GM23338 (cell line): Measurements from ENCODE around the gene UNKL. TPM values are rescaled to one million over a fixed set of nuclear protein-coding genes. Genes with fewer than 3 reads are reported as not detected.

Experiments
- ATAC-seq: fragments of 200-7000 bp; cut with Tn5 transposase; 3 replicates; pipeline ENCODE4 v1.9.1; 2020
- DNase-seq: peaks from one replicate; pipeline ENCODE4 v3.0.0-alpha.2; 2015; ENCODE audit warnings: low spot score
- H2AFZ ChIP-seq: fragments of 200-600 bp; sonication (generic); 2 replicates; pipeline ENCODE4 v1.8.0; 2016; ENCODE audit warnings: antibody characterized with exemption, mild to moderate bottlenecking, moderate library complexity
- H3F3A ChIP-seq: fragments of 200-600 bp; sonication (generic); replicated peaks from 2 replicates; pipeline ENCODE4 v1.8.0; 2017; ENCODE audit warnings: antibody characterized with exemption, mixed run types, low read depth
- H3K27ac ChIP-seq: fragments of 200-600 bp; sonication (generic); 2 replicates; pipeline ENCODE4 v1.6.1; 2016; ENCODE audit warnings: low read depth
- H3K27me3 ChIP-seq: fragments of 200-600 bp; sonication (generic); 2 replicates; pipeline ENCODE4 v1.8.0; 2016; ENCODE audit warnings: mild to moderate bottlenecking, mixed run types, moderate library complexity; ENCODE audit not compliant: insufficient read depth
- H3K36me3 ChIP-seq: fragments of 200-600 bp; sonication (generic); 2 replicates; pipeline ENCODE4 v1.8.0; 2016; ENCODE audit warnings: mild to moderate bottlenecking; ENCODE audit not compliant: insufficient read depth
- H3K4me1 ChIP-seq: fragments of 200-600 bp; sonication (generic); 2 replicates; pipeline ENCODE4 v1.8.0; 2016; ENCODE audit warnings: mild to moderate bottlenecking, moderate library complexity; ENCODE audit not compliant: insufficient read depth
- H3K4me2 ChIP-seq: fragments of 200-600 bp; sonication (generic); 2 replicates; pipeline ENCODE4 v1.7.1; 2017; ENCODE audit warnings: mixed run types
- H3K4me3 ChIP-seq: fragments of 200-600 bp; sonication (generic); 2 replicates; pipeline ENCODE4 v1.6.1; 2016; ENCODE audit warnings: mixed run types
- H3K79me2 ChIP-seq: fragments of 200-600 bp; sonication (generic); replicated peaks from 2 replicates; pipeline ENCODE4 v1.8.0; 2017; ENCODE audit warnings: mild to moderate bottlenecking; ENCODE audit not compliant: insufficient read depth
- H3K9me2 ChIP-seq: fragments of 200-600 bp; sonication (generic); 2 replicates; pipeline ENCODE4 v1.8.0; 2017; ENCODE audit not compliant: insufficient read depth
- H4K20me1 ChIP-seq: fragments of 200-600 bp; sonication (generic); replicated peaks from 2 replicates; pipeline ENCODE4 v1.8.0; 2017; ENCODE audit warnings: mild to moderate bottlenecking; ENCODE audit not compliant: insufficient read depth
- H3K27ac Mint-ChIP-seq: 2 replicates; pipeline ENCODE4 v1.8.0; 2020; ENCODE audit warnings: inconsistent platforms, mild to moderate bottlenecking, moderate library complexity, mixed read lengths
- H3K27me3 Mint-ChIP-seq: 3 replicates; pipeline ENCODE4 v1.8.0; 2022; ENCODE audit warnings: low read depth, mild to moderate bottlenecking, moderate library complexity, mixed read lengths, inconsistent platforms; ENCODE audit not compliant: insufficient read depth, poor library complexity
- H3K36me3 Mint-ChIP-seq: 3 replicates; pipeline ENCODE4 v1.8.0; 2021; ENCODE audit warnings: low read depth, mild to moderate bottlenecking, inconsistent platforms, moderate library complexity, mixed read lengths
- H3K4me1 Mint-ChIP-seq: 3 replicates; pipeline ENCODE4 v1.8.0; 2020; ENCODE audit warnings: mild to moderate bottlenecking, inconsistent platforms, mixed read lengths
- H3K4me3 Mint-ChIP-seq: 3 replicates; pipeline ENCODE4 v1.8.0; 2021; ENCODE audit warnings: moderate library complexity, mild to moderate bottlenecking, inconsistent platforms, mixed read lengths
- H3K9me3 Mint-ChIP-seq: 3 replicates; pipeline ENCODE4 v1.8.0; 2020; ENCODE audit warnings: moderate library complexity, mild to moderate bottlenecking, inconsistent platforms, mixed read lengths
- CREB1 ChIP-seq: fragments of 250-450 bp; sonication (Bioruptor Pico); IDR thresholded peaks from 2 replicates; pipeline ENCODE4 v1.5.0; 2020; ENCODE audit warnings: low read depth, mild to moderate bottlenecking, moderate library complexity
- EZH2 ChIP-seq: fragments of 200-600 bp; sonication (generic); IDR thresholded peaks from one replicate; pipeline ENCODE4 v1.8.0; 2017; ENCODE audit warnings: antibody characterized with exemption, mild to moderate bottlenecking, low read depth; ENCODE audit not compliant: unreplicated experiment
- EZH2phosphoT487 ChIP-seq: fragments of 200-600 bp; sonication (generic); IDR thresholded peaks from one replicate; pipeline ENCODE4 v1.8.1; 2018; ENCODE audit warnings: antibody characterized with exemption; ENCODE audit not compliant: unreplicated experiment
- JUNB ChIP-seq: IDR thresholded peaks from one replicate; pipeline ENCODE4 v1.6.1; 2016; ENCODE audit warnings: antibody characterized with exemption; ENCODE audit not compliant: unreplicated experiment
- NANOG ChIP-seq: IDR thresholded peaks from 2 replicates; pipeline ENCODE4 v1.6.1; 2016; ENCODE audit warnings: antibody characterized with exemption, borderline replicate concordance
- POLR2AphosphoS5 ChIP-seq: IDR thresholded peaks from 2 replicates; pipeline ENCODE4 v1.6.1; 2016; ENCODE audit warnings: antibody characterized with exemption, low read depth
- STAT1 ChIP-seq: IDR thresholded peaks from one replicate; pipeline ENCODE4 v1.6.1; 2016; ENCODE audit warnings: antibody characterized with exemption; ENCODE audit not compliant: unreplicated experiment
- ZNF114 ChIP-seq: fragments of 250-450 bp; sonication (Bioruptor Pico); IDR thresholded peaks from 2 replicates; pipeline ENCODE4 v1.5.0; 2020; ENCODE audit warnings: mild to moderate bottlenecking, moderate library complexity
- ZNF331 ChIP-seq: fragments of 250-450 bp; sonication (Bioruptor Pico); IDR thresholded peaks from 2 replicates; pipeline ENCODE4 v1.5.0; 2020; ENCODE audit warnings: low read depth, mild to moderate bottlenecking, moderate library complexity
- polyA plus RNA-seq: library from polyadenylated mRNA; unstranded; fragments of >200 nt; fragmentation: Nextera tagmentation; extraction: Ambion mirVana; gene quantifications from 2 replicates; pipeline ENCODE4 v1.2.1, GENCODE V29; 2016
- total RNA-seq: library from RNA; depleted of rRNA; stranded (reverse); fragments of >200 nt; shearing (Covaris generic); gene quantifications from 2 replicates; pipeline ENCODE4 v1.2.3, GENCODE V29; 2014
- TF ChIP-seq, protein P1 (sequence below): fragments of 250-450 bp; sonication (Bioruptor Pico); IDR thresholded peaks from 2 replicates; pipeline ENCODE4 v1.5.0; 2020; ENCODE audit warnings: mild to moderate bottlenecking, moderate library complexity
- TF ChIP-seq, protein P2 (sequence below): IDR thresholded peaks from 2 replicates; pipeline ENCODE4 v1.6.1; 2016; ENCODE audit warnings: antibody characterized with exemption
- TF ChIP-seq, protein P3 (sequence below), 2 experiments: fragments of 200-600 bp in 1 of 2; sonication (generic) in 1 of 2; conservative IDR thresholded peaks; 2 replicates each; pipeline versions ENCODE4 v1.5.1 to v1.6.1; 2016 to 2017; ENCODE audit warnings: antibody characterized with exemption in 2 of 2, low read depth in 2 of 2, mild to moderate bottlenecking in 2 of 2, moderate library complexity in 1 of 2
- TF ChIP-seq, protein P4 (sequence below): IDR thresholded peaks from one replicate; pipeline ENCODE4 v1.6.1; 2018; ENCODE audit warnings: antibody characterized with exemption; ENCODE audit not compliant: unreplicated experiment

The UNKL gene
- total and polyA plus RNA-seq, 2 experiments from 2014 or later: 16.7 to 28.7 TPM

DNA sequence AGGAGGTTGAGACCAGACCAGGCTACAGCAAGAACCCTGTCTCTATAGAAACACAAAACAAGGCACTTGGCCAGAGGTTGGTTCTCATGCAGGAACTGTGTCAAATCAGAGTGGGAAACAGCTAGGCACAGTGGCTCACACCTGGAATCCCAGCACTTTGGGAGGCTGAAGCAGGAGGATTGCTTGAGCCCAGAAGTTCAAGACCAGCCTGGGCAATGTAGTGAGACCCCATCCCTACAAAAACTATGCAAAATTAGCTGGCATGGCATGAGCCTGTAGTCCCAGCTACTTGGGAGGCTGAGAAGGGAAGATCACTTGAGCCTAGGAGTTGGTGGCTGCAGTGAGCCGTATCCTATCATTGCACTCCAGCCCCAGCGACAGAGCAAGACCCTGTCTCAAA lies 1.7 kb downstream of the UNKL start:
- DNase-seq (no peak), ATAC-seq (no peak)
- Histone ChIP-seq H3K9me2 (no peaks in the 10 kb centered on the region), H3K27ac (no peak overlapping the region), H3K27me3 (no peaks in the 10 kb centered on the region), H4K20me1 (peaks cover 13% of the 10 kb centered on the region), H3F3A (peaks cover 8% of the 10 kb centered on the region; the same call in 1 of the 2 replicates), H3K4me3 (no peak overlapping the region), H3K36me3 (no peaks in the 10 kb centered on the region), H3K79me2 (peaks cover 24% of the 10 kb centered on the region), H3K4me1 (no peaks in the 10 kb centered on the region), H2AFZ (no peak overlapping the region), H3K4me2 (no peak overlapping the region)
- TF ChIP-seq ZNF114 (CRISPR knock-in tag): no peak
- no peak for TF ChIP-seq EZH2
- TF ChIP-seq CREB1 (CRISPR knock-in tag): no peak
- TF ChIP-seq POLR2AphosphoS5: no peak
- TF ChIP-seq JUNB: no peak
- TF ChIP-seq STAT1: no peak
- TF ChIP-seq, protein P1, sequence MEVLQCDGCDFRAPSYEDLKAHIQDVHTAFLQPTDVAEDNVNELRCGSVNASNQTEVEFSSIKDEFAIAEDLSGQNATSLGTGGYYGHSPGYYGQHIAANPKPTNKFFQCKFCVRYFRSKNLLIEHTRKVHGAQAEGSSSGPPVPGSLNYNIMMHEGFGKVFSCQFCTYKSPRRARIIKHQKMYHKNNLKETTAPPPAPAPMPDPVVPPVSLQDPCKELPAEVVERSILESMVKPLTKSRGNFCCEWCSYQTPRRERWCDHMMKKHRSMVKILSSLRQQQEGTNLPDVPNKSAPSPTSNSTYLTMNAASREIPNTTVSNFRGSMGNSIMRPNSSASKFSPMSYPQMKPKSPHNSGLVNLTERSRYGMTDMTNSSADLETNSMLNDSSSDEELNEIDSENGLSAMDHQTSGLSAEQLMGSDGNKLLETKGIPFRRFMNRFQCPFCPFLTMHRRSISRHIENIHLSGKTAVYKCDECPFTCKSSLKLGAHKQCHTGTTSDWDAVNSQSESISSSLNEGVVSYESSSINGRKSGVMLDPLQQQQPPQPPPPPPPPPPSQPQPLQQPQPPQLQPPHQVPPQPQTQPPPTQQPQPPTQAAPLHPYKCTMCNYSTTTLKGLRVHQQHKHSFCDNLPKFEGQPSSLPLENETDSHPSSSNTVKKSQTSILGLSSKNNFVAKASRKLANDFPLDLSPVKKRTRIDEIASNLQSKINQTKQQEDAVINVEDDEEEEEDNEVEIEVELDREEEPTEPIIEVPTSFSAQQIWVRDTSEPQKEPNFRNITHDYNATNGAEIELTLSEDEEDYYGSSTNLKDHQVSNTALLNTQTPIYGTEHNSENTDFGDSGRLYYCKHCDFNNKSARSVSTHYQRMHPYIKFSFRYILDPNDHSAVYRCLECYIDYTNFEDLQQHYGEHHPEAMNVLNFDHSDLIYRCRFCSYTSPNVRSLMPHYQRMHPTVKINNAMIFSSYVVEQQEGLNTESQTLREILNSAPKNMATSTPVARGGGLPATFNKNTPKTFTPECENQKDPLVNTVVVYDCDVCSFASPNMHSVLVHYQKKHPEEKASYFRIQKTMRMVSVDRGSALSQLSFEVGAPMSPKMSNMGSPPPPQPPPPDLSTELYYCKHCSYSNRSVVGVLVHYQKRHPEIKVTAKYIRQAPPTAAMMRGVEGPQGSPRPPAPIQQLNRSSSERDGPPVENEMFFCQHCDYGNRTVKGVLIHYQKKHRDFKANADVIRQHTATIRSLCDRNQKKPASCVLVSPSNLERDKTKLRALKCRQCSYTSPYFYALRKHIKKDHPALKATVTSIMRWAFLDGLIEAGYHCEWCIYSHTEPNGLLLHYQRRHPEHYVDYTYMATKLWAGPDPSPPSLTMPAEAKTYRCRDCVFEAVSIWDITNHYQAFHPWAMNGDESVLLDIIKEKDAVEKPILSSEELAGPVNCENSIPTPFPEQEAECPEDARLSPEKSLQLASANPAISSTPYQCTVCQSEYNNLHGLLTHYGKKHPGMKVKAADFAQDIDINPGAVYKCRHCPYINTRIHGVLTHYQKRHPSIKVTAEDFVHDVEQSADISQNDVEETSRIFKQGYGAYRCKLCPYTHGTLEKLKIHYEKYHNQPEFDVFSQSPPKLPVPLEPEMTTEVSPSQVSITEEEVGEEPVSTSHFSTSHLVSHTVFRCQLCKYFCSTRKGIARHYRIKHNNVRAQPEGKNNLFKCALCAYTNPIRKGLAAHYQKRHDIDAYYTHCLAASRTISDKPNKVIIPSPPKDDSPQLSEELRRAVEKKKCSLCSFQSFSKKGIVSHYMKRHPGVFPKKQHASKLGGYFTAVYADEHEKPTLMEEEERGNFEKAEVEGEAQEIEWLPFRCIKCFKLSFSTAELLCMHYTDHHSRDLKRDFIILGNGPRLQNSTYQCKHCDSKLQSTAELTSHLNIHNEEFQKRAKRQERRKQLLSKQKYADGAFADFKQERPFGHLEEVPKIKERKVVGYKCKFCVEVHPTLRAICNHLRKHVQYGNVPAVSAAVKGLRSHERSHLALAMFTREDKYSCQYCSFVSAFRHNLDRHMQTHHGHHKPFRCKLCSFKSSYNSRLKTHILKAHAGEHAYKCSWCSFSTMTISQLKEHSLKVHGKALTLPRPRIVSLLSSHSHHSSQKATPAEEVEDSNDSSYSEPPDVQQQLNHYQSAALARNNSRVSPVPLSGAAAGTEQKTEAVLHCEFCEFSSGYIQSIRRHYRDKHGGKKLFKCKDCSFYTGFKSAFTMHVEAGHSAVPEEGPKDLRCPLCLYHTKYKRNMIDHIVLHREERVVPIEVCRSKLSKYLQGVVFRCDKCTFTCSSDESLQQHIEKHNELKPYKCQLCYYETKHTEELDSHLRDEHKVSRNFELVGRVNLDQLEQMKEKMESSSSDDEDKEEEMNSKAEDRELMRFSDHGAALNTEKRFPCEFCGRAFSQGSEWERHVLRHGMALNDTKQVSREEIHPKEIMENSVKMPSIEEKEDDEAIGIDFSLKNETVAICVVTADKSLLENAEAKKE (CRISPR knock-in tag): no peak
- TF ChIP-seq, protein P2, sequence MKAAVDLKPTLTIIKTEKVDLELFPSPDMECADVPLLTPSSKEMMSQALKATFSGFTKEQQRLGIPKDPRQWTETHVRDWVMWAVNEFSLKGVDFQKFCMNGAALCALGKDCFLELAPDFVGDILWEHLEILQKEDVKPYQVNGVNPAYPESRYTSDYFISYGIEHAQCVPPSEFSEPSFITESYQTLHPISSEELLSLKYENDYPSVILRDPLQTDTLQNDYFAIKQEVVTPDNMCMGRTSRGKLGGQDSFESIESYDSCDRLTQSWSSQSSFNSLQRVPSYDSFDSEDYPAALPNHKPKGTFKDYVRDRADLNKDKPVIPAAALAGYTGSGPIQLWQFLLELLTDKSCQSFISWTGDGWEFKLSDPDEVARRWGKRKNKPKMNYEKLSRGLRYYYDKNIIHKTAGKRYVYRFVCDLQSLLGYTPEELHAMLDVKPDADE: no peak
- TF ChIP-seq ZNF331 (CRISPR knock-in tag): no peak
- no peak for TF ChIP-seq NANOG
- TF ChIP-seq, protein P3, sequence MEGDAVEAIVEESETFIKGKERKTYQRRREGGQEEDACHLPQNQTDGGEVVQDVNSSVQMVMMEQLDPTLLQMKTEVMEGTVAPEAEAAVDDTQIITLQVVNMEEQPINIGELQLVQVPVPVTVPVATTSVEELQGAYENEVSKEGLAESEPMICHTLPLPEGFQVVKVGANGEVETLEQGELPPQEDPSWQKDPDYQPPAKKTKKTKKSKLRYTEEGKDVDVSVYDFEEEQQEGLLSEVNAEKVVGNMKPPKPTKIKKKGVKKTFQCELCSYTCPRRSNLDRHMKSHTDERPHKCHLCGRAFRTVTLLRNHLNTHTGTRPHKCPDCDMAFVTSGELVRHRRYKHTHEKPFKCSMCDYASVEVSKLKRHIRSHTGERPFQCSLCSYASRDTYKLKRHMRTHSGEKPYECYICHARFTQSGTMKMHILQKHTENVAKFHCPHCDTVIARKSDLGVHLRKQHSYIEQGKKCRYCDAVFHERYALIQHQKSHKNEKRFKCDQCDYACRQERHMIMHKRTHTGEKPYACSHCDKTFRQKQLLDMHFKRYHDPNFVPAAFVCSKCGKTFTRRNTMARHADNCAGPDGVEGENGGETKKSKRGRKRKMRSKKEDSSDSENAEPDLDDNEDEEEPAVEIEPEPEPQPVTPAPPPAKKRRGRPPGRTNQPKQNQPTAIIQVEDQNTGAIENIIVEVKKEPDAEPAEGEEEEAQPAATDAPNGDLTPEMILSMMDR (conservative IDR thresholded peaks at IDR 0.05; ENCODE audit: low read depth in 2 of 2): no peak
- TF ChIP-seq, protein P4, sequence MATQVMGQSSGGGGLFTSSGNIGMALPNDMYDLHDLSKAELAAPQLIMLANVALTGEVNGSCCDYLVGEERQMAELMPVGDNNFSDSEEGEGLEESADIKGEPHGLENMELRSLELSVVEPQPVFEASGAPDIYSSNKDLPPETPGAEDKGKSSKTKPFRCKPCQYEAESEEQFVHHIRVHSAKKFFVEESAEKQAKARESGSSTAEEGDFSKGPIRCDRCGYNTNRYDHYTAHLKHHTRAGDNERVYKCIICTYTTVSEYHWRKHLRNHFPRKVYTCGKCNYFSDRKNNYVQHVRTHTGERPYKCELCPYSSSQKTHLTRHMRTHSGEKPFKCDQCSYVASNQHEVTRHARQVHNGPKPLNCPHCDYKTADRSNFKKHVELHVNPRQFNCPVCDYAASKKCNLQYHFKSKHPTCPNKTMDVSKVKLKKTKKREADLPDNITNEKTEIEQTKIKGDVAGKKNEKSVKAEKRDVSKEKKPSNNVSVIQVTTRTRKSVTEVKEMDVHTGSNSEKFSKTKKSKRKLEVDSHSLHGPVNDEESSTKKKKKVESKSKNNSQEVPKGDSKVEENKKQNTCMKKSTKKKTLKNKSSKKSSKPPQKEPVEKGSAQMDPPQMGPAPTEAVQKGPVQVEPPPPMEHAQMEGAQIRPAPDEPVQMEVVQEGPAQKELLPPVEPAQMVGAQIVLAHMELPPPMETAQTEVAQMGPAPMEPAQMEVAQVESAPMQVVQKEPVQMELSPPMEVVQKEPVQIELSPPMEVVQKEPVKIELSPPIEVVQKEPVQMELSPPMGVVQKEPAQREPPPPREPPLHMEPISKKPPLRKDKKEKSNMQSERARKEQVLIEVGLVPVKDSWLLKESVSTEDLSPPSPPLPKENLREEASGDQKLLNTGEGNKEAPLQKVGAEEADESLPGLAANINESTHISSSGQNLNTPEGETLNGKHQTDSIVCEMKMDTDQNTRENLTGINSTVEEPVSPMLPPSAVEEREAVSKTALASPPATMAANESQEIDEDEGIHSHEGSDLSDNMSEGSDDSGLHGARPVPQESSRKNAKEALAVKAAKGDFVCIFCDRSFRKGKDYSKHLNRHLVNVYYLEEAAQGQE: no peak
- no peak for TF ChIP-seq EZH2phosphoT487
- H3K4me1 Mint-ChIP-seq: no peaks in the 10 kb centered on the region
- H3K27me3 Mint-ChIP-seq: peaks cover 5% of the 10 kb centered on the region
- no peaks in the 10 kb centered on the region for H3K9me3 Mint-ChIP-seq
- no peaks in the 10 kb centered on the region for H3K36me3 Mint-ChIP-seq
- H3K4me3 Mint-ChIP-seq: no peak overlapping the region
- no peak overlapping the region for H3K27ac Mint-ChIP-seq
